Hepatocyte (in vitro differentiated cells): ENCODE measurements around the gene PLXNA2. TPM values are rescaled to one million over a fixed set of nuclear protein-coding genes. Genes with fewer than 3 reads are reported as not detected.

Experiments
- DNase-seq: peaks from one replicate; pipeline ENCODE4 v3.0.0-alpha.2; 2016; ENCODE audit warnings: low spot score
- H2AFZ ChIP-seq: fragments of 200-600 bp; sonication (generic); 2 replicates; pipeline ENCODE4 v1.6.0; 2016; ENCODE audit warnings: antibody characterized with exemption, mild to moderate bottlenecking
- H3K27ac ChIP-seq: fragments of 200-600 bp; sonication (generic); 2 replicates; pipeline ENCODE4 v1.5.1; 2016; ENCODE audit warnings: mild to moderate bottlenecking
- H3K27me3 ChIP-seq: fragments of 200-600 bp; sonication (generic); 2 replicates; pipeline ENCODE4 v1.6.1; 2016
- H3K36me3 ChIP-seq: fragments of 200-600 bp; sonication (generic); replicated peaks from 2 replicates; pipeline ENCODE4 v1.5.1; 2016; ENCODE audit warnings: low read depth; ENCODE audit not compliant: insufficient read depth
- H3K4me1 ChIP-seq: fragments of 200-600 bp; sonication (generic); 2 replicates; pipeline ENCODE4 v1.5.1; 2016; ENCODE audit warnings: mild to moderate bottlenecking, moderate library complexity; ENCODE audit not compliant: insufficient read depth
- H3K4me2 ChIP-seq: fragments of 200-600 bp; sonication (generic); 2 replicates; pipeline ENCODE4 v1.6.0; 2016
- H3K4me3 ChIP-seq: fragments of 200-600 bp; sonication (generic); 2 replicates; pipeline ENCODE4 v1.5.1; 2016; ENCODE audit warnings: mild to moderate bottlenecking
- H3K79me2 ChIP-seq: fragments of 200-600 bp; sonication (generic); 2 replicates; pipeline ENCODE4 v1.6.0; 2017; ENCODE audit warnings: mild to moderate bottlenecking
- H3K9me2 ChIP-seq: fragments of 200-600 bp; sonication (generic); replicated peaks from 2 replicates; pipeline ENCODE4 v1.6.0; 2017; ENCODE audit warnings: mild to moderate bottlenecking; ENCODE audit not compliant: insufficient read depth
- H3K9me3 ChIP-seq: fragments of 200-600 bp; sonication (generic); 2 replicates; pipeline ENCODE4 v1.5.1; 2016; ENCODE audit warnings: low read depth, mild to moderate bottlenecking
- H4K20me1 ChIP-seq: fragments of 200-600 bp; sonication (generic); 2 replicates; pipeline ENCODE4 v1.6.0; 2016; ENCODE audit warnings: mild to moderate bottlenecking; ENCODE audit not compliant: insufficient read depth, poor library complexity, severe bottlenecking
- EZH2 ChIP-seq: fragments of 200-600 bp; sonication (generic); IDR thresholded peaks from 2 replicates; pipeline ENCODE4 v1.6.1; 2016; ENCODE audit warnings: antibody characterized with exemption, mild to moderate bottlenecking, borderline replicate concordance
- EZH2phosphoT487 ChIP-seq: fragments of 200-600 bp; sonication (generic); IDR thresholded peaks from one replicate; pipeline ENCODE4 v1.6.1; 2018; ENCODE audit warnings: antibody characterized with exemption, mild to moderate bottlenecking, low read depth, moderate library complexity; ENCODE audit not compliant: unreplicated experiment, severe bottlenecking
- WGBS: methylation state at CpG from one replicate; pipeline ENCODE4 v1.1.6; 2016; ENCODE audit warnings: low lambda C conversion rate; ENCODE audit errors: missing lambda C conversion rate; 5-methylcytosine and 5-hydroxymethylcytosine counted together
- polyA plus RNA-seq: library from polyadenylated mRNA; unstranded; fragments of >200 nt; fragmentation: Nextera tagmentation; extraction: Ambion mirVana; gene quantifications from 2 replicates; pipeline ENCODE4 v1.2.1, GENCODE V29; 2016
- total RNA-seq: library from RNA; depleted of rRNA; stranded (reverse); fragments of >200 nt; gene quantifications from 2 replicates; pipeline ENCODE4 v1.2.3, GENCODE V29; 2014
- TF ChIP-seq, protein P1 (sequence below): fragments of 200-600 bp; sonication (generic); IDR thresholded peaks from 2 replicates; pipeline ENCODE4 v1.5.1; 2016; ENCODE audit warnings: antibody characterized with exemption, mild to moderate bottlenecking; ENCODE audit not compliant: poor library complexity

Gene PLXNA2
- total and polyA plus RNA-seq, 2 experiments from 2014 or later: 9.8 to 13.1 TPM

DNA sequence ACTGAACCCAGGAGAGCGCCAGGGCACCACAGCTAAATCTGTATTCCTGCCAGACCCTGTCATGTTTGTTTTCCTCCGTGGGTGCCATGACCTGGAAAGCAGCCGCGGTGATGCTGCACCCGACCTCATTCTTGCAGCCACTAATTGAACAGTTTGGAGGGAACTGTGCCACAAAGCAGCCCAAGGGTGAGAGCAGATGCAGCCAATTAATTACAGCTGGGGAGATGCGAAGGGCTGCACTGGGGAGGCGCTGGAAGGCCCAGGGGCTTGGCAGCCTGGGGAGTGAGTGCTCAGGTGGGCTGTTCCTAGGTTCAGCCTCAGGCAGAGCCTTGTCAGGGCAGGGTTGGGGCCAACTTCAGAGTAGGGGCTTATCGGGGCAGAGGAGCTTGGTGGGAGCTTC is 174.9 kb downstream of the PLXNA2 start:
- Histone ChIP-seq H3K27ac (no peak overlapping the region), H3K4me2 (no peak overlapping the region), H3K36me3 (no peaks in the 10 kb centered on the region), H3K27me3 (no peaks in the 10 kb centered on the region), H3K79me2 (no peaks in the 10 kb centered on the region), H3K4me3 (no peak overlapping the region), H3K9me3 (no peaks in the 10 kb centered on the region), H2AFZ (no peak overlapping the region), H3K4me1 (no peaks in the 10 kb centered on the region), H4K20me1 (no peaks in the 10 kb centered on the region), H3K9me2 (no peaks in the 10 kb centered on the region)
- no peak for DNase-seq
- TF ChIP-seq EZH2phosphoT487: no peak
- no peak for TF ChIP-seq EZH2
- TF ChIP-seq, protein P1, sequence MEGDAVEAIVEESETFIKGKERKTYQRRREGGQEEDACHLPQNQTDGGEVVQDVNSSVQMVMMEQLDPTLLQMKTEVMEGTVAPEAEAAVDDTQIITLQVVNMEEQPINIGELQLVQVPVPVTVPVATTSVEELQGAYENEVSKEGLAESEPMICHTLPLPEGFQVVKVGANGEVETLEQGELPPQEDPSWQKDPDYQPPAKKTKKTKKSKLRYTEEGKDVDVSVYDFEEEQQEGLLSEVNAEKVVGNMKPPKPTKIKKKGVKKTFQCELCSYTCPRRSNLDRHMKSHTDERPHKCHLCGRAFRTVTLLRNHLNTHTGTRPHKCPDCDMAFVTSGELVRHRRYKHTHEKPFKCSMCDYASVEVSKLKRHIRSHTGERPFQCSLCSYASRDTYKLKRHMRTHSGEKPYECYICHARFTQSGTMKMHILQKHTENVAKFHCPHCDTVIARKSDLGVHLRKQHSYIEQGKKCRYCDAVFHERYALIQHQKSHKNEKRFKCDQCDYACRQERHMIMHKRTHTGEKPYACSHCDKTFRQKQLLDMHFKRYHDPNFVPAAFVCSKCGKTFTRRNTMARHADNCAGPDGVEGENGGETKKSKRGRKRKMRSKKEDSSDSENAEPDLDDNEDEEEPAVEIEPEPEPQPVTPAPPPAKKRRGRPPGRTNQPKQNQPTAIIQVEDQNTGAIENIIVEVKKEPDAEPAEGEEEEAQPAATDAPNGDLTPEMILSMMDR: no peak
- WGBS: 83% methylated on average over 8 of the region's 8 CpGs

DNA sequence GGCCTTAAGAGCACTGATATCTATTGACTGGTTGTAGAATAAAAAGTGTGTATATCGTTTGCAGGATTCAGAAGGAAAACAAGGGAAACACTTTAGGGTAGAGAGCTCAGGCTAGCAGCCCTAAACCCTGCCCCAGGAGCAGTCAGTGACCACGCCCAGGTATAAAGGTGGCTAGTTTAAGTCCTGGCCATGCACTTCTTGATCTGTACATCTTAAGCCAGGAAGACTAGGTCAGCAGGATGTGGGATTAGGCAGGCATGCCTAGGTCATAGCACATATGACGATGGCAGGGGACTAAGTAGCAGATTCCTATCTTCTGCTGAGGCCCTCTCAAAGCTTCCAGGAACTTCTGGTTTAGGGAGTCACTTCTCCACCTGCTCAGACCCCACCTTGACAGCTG is 175.3 kb downstream of the PLXNA2 start:
- H3K4me3 ChIP-seq: no peak overlapping the region
- H3K4me2 ChIP-seq: no peak overlapping the region
- H3K4me1 ChIP-seq: no peaks in the 10 kb centered on the region
- H2AFZ ChIP-seq: no peak overlapping the region
- no peaks in the 10 kb centered on the region for H3K9me3 ChIP-seq
- 85% methylated on average over 3 of the region's 3 CpGs for WGBS
- H4K20me1 ChIP-seq: no peaks in the 10 kb centered on the region
- no peaks in the 10 kb centered on the region for H3K27me3 ChIP-seq
- TF ChIP-seq EZH2phosphoT487: no peak
- no peak for TF ChIP-seq EZH2
- TF ChIP-seq, protein P1: no peak
- H3K27ac ChIP-seq: no peak overlapping the region
- no peaks in the 10 kb centered on the region for H3K36me3 ChIP-seq
- H3K79me2 ChIP-seq: no peaks in the 10 kb centered on the region
- no peaks in the 10 kb centered on the region for H3K9me2 ChIP-seq
- no peak for DNase-seq

DNA sequence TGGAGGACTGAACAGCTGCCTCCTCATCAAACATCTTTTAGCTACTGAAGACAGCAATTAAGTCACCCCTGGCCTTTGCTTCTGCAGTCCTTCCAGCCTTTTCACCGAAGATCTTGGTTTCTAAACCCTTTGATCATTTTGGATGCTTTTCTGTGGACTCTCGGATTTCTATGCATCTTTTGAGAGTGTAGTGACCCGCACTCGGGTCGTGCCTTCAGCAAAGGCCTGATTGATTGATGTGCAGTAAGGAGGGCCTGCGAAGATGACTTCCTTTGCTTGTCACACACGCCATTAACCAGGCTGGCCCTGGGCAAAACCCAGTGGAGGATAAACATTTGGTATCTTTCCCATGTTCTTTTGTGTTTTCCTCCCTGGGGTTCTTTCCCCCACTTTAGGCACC is 175.8 kb downstream of the PLXNA2 start:
- H3K79me2 ChIP-seq: no peaks in the 10 kb centered on the region
- H3K4me2 ChIP-seq: no peak overlapping the region
- no peaks in the 10 kb centered on the region for H4K20me1 ChIP-seq
- no peaks in the 10 kb centered on the region for H3K9me2 ChIP-seq
- peaks cover 5% of the 10 kb centered on the region for H3K27me3 ChIP-seq
- H2AFZ ChIP-seq: no peak overlapping the region
- H3K27ac ChIP-seq: no peak overlapping the region
- H3K4me1 ChIP-seq: no peaks in the 10 kb centered on the region
- no peak for DNase-seq
- no peak overlapping the region for H3K4me3 ChIP-seq
- 83% methylated on average over 7 of the region's 7 CpGs for WGBS
- H3K9me3 ChIP-seq: no peaks in the 10 kb centered on the region
- H3K36me3 ChIP-seq: no peaks in the 10 kb centered on the region
- TF ChIP-seq EZH2phosphoT487 (no peak), EZH2 (no peak)
- TF ChIP-seq, protein P1: no peak

DNA sequence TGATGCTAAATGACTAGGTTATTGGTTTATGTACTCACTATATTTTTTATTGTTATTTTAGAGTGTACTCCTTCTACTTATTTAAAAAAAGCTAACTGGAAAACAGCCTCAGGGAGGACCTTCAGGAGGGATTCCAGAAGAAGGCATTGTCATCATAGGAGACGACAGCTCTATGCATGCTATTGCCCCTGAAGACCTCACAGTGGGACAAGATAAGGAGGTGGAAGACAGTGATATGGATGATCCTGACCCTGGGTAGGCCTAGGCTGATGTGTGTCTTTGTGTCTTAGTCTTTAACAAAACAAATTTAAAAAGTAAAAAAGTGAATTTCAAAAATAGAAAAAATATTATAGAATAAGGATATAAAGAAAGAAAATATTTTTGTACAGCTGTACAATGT is 177.6 kb downstream of the PLXNA2 start:
- Histone ChIP-seq H3K9me3 (no peaks in the 10 kb centered on the region), H4K20me1 (no peaks in the 10 kb centered on the region), H2AFZ (no peak overlapping the region), H3K9me2 (no peaks in the 10 kb centered on the region), H3K79me2 (no peaks in the 10 kb centered on the region), H3K36me3 (no peaks in the 10 kb centered on the region), H3K4me2 (no peak overlapping the region), H3K27me3 (peaks cover 17% of the 10 kb centered on the region), H3K4me1 (no peaks in the 10 kb centered on the region), H3K27ac (no peak overlapping the region), H3K4me3 (no peak overlapping the region)
- WGBS: 89% methylated on average over 1 of the region's 1 CpG
- DNase-seq: no peak
- no peak for TF ChIP-seq EZH2phosphoT487
- no peak for TF ChIP-seq EZH2
- TF ChIP-seq, protein P1: no peak
